Endothelial cell (in vitro differentiated cells): Measurements from ENCODE around the gene TAS2R60. TPM values are rescaled to one million over a fixed set of nuclear protein-coding genes. Genes with fewer than 3 reads are reported as not detected.

Experiments
- DNase-seq: peaks from one replicate; pipeline ENCODE4 v3.0.0; 2021; ENCODE audit warnings: low spot score
- H3K27ac Mint-ChIP-seq: one replicate; pipeline ENCODE4 v1.8.0; 2021; ENCODE audit warnings: mixed read lengths, inconsistent platforms; ENCODE audit not compliant: unreplicated experiment
- H3K27me3 Mint-ChIP-seq: one replicate; pipeline ENCODE4 v1.8.0; 2021; ENCODE audit warnings: mild to moderate bottlenecking, moderate library complexity, mixed read lengths, inconsistent platforms; ENCODE audit not compliant: unreplicated experiment
- H3K36me3 Mint-ChIP-seq: one replicate; pipeline ENCODE4 v1.8.0; 2021; ENCODE audit warnings: mild to moderate bottlenecking, low read depth, mixed read lengths, inconsistent platforms; ENCODE audit not compliant: unreplicated experiment
- H3K4me1 Mint-ChIP-seq: one replicate; pipeline ENCODE4 v1.8.0; 2021; ENCODE audit warnings: mild to moderate bottlenecking, mixed read lengths, inconsistent platforms; ENCODE audit not compliant: unreplicated experiment
- H3K4me3 Mint-ChIP-seq: one replicate; pipeline ENCODE4 v1.8.0; 2021; ENCODE audit warnings: mild to moderate bottlenecking, mixed read lengths, inconsistent platforms; ENCODE audit not compliant: unreplicated experiment
- H3K9me3 Mint-ChIP-seq: one replicate; pipeline ENCODE4 v1.8.0; 2021; ENCODE audit warnings: mixed read lengths, inconsistent platforms; ENCODE audit not compliant: unreplicated experiment
- CTCF ChIP-seq: fragments of 200-600 bp; sonication (generic); IDR thresholded peaks from one replicate; pipeline ENCODE4 v1.5.0; 2021; ENCODE audit warnings: antibody characterized with exemption; ENCODE audit not compliant: unreplicated experiment
- long read RNA-seq: library from polyadenylated mRNA; unstranded; transcript quantifications from one replicate; pipeline ENCODE4 v2.0.0, GENCODE V29; 2020; ENCODE audit not compliant: unreplicated experiment
- total RNA-seq: library from RNA; stranded (reverse); fragmentation: NEBNext Ultra II Directional; extraction: Animal tissue kit (Norgen Biotek cat#: 25700); gene quantifications from one replicate; pipeline ENCODE4 v1.2.1, GENCODE V29; 2021; ENCODE audit not compliant: unreplicated experiment

TAS2R60 gene, protein sequence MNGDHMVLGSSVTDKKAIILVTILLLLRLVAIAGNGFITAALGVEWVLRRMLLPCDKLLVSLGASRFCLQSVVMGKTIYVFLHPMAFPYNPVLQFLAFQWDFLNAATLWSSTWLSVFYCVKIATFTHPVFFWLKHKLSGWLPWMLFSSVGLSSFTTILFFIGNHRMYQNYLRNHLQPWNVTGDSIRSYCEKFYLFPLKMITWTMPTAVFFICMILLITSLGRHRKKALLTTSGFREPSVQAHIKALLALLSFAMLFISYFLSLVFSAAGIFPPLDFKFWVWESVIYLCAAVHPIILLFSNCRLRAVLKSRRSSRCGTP
- not detected for total RNA-seq
- long read RNA-seq = 0 reads

GRCh38 chr7:143443153-143443552 lies at the start of gene TAS2R60:
TAS2R60 (plus strand) TSS chr7:143443453; CDS start chr7:143443453, 0 bp downstream.
- Mint-ChIP-seq H3K4me1 (no peaks in the 10 kb centered on the region), H3K27ac (no peak within 1 kb of the TSS), H3K4me3 (no peak within 1 kb of the TSS), H3K27me3 (no peaks in the 10 kb centered on the region), H3K9me3 (no peaks in the 10 kb centered on the region), H3K36me3 (no peaks in the 10 kb centered on the region)
- no peak for TF ChIP-seq CTCF
- no peak for DNase-seq

GRCh38 chr7:143394068-143394467 lies 49.2 kb upstream of the TAS2R60 start:
- no peak for TF ChIP-seq CTCF
- no peak for DNase-seq
- Mint-ChIP-seq H3K27me3 (peaks cover 19% of the 10 kb centered on the region), H3K27ac (no peak overlapping the region), H3K36me3 (peaks cover 20% of the 10 kb centered on the region), H3K4me3 (peak overlapping the region; percentile 59), H3K4me1 (peaks cover 35% of the 10 kb centered on the region), H3K9me3 (no peaks in the 10 kb centered on the region)

DNA sequence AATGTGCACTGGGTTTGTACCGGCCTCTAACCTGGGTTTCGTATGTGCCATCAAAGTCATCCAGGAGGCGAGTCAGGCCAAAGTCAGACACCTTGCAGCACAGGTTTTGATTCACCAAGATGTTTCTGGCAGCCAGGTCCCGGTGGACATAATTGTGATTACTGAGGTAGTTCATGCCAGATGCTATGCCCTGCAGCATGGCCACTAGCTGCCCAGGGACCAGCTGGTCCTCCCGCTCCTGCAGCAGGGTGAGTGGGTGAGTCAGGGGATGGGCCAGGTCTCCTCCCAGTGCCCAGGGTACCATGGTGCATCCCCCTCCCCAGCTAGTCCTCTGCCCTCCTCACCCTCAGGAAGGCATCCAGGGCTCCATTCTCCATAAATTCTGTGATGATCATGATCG lies 48.5 kb upstream of the TAS2R60 start:
- Mint-ChIP-seq H3K27ac (no peak overlapping the region), H3K4me3 (no peak overlapping the region), H3K9me3 (no peaks in the 10 kb centered on the region), H3K36me3 (peaks cover 12% of the 10 kb centered on the region), H3K4me1 (peaks cover 28% of the 10 kb centered on the region), H3K27me3 (peaks cover 19% of the 10 kb centered on the region)
- TF ChIP-seq CTCF = no peak
- no peak for DNase-seq

GRCh38 chr7:143395187-143396149 lies 47.8 kb upstream of the TAS2R60 start:
- H3K9me3 Mint-ChIP-seq = no peaks in the 10 kb centered on the region
- DNase-seq = no peak
- TF ChIP-seq CTCF = peak; percentile 50
- H3K27me3 Mint-ChIP-seq = peaks cover 13% of the 10 kb centered on the region
- H3K4me3 Mint-ChIP-seq = peak overlapping the region; percentile 5
- H3K27ac Mint-ChIP-seq = peak overlapping the region; percentile 3
- peaks cover 8% of the 10 kb centered on the region for H3K36me3 Mint-ChIP-seq
- H3K4me1 Mint-ChIP-seq = peaks cover 21% of the 10 kb centered on the region

DNA sequence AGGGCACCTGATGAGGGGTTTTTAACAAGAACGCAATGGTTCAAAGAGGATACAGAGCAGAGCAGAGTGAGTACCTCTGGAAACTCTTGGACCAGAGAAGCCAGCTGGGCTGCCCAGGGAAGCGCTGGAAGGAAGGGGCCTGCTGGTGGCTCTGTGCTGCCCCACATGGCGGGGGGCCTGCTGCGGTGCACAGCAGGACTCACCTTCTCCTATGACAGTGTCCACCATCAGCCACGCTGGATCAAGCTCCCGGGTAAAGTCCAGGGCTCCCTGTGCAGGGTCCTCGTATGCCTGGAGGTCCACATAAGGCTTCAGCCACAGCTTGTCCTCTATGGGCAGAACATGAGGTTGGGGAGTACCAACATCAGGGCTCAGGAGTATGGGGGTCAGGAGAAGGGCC lies 47.1 kb upstream of the TAS2R60 start:
- Mint-ChIP-seq H3K27ac (no peak overlapping the region), H3K4me3 (no peak overlapping the region), H3K9me3 (no peaks in the 10 kb centered on the region), H3K27me3 (peaks cover 13% of the 10 kb centered on the region), H3K4me1 (peaks cover 17% of the 10 kb centered on the region), H3K36me3 (peaks cover 15% of the 10 kb centered on the region)
- TF ChIP-seq CTCF = no peak
- DNase-seq = no peak
